GM12878 (cell line): ENCODE measurements around the gene LTBP3. TPM values are rescaled to one million over a fixed set of nuclear protein-coding genes. Genes with fewer than 3 reads are reported as not detected.

ENCODE experiments used
- ATAC-seq: fragments of 200-7000 bp; cut with Tn5 transposase; 3 replicates; pipeline ENCODE4 v1.9.1; 2020; ENCODE audit warnings: mild to moderate bottlenecking, moderate library complexity
- BruUV-seq: library from RNA; stranded (reverse); fragments of 400-500 nt; replicated peaks from 2 replicates; lab custom pipeline; 2021; lab: Mats Ljungman, UMichigan
- CTCF ChIA-PET: fragments of 300-600 bp; sonication (Branson Sonifier 250); formaldehyde crosslinking; extraction: SDS; loops from one replicate; lab custom pipeline; 2021; ENCODE audit warnings: inconsistent platforms; lab: Yijun Ruan, JAX
- POLR2A ChIA-PET: fragments of 350-600 bp; formaldehyde crosslinking; extraction: SDS; loops from one replicate; lab custom pipeline; 2021; ENCODE audit warnings: inconsistent platforms; lab: Charles Lee
- RAD21 ChIA-PET: fragments of 300-600 bp; sonication (Branson Sonifier 250); formaldehyde crosslinking; loops from one replicate; lab custom pipeline; 2023; ENCODE audit warnings: antibody characterized with exemption; ENCODE audit not compliant: unreplicated experiment; lab: Charles Lee
- SMC1A ChIA-PET: fragments of 300-600 bp; sonication (Branson Sonifier 250); formaldehyde crosslinking; loops from one replicate; lab custom pipeline; 2023; ENCODE audit not compliant: unreplicated experiment, uncharacterized antibody; lab: Charles Lee
- DNase-seq: peaks from one replicate; pipeline ENCODE4 v3.0.0-alpha.2; 2011; ENCODE audit warnings: low read depth, low spot score
- FAIRE-seq: peaks from 3 replicates; lab custom pipeline; 2011; peaks lifted over from hg19 to GRCh38; lab: Jason Lieb, UNC
- H2AFZ ChIP-seq: 2 replicates; pipeline ENCODE4 v1.6.0; 2011; ENCODE audit warnings: low read depth, low read length, control low read depth; ENCODE audit not compliant: control insufficient read depth
- H3K27ac ChIP-seq: 2 replicates; pipeline ENCODE4 v1.5.1; 2011; ENCODE audit warnings: control low read depth; ENCODE audit not compliant: control insufficient read depth, insufficient read depth
- H3K27me3 ChIP-seq, 2 experiments: replicated peaks in 1 of 2; 2 replicates each; pipeline versions ENCODE4 v1.6.0 to v1.6.1; 2011; ENCODE audit warnings: low read length in 1 of 2; ENCODE audit not compliant: control insufficient read depth in 2 of 2, insufficient read depth in 2 of 2
- H3K36me3 ChIP-seq, 2 experiments: 2 replicates each; pipeline ENCODE4 v1.5.1; 2011; ENCODE audit warnings: low read length in 1 of 2; ENCODE audit not compliant: control insufficient read depth in 2 of 2, insufficient read depth in 2 of 2
- H3K4me1 ChIP-seq: 2 replicates; pipeline ENCODE4 v1.6.1; 2011; ENCODE audit warnings: mild to moderate bottlenecking, low read length, moderate library complexity, mixed read lengths; ENCODE audit not compliant: control insufficient read depth, insufficient read depth
- H3K4me2 ChIP-seq: 2 replicates; pipeline ENCODE4 v1.6.0; 2011; ENCODE audit warnings: control low read depth; ENCODE audit not compliant: control insufficient read depth, insufficient read depth
- H3K4me3 ChIP-seq: fragments of 200-600 bp; sonication (generic); 2 replicates; pipeline ENCODE4 v1.5.1; 2016
- H3K79me2 ChIP-seq: 2 replicates; pipeline ENCODE4 v1.6.0; 2011; ENCODE audit warnings: low read length; ENCODE audit not compliant: control insufficient read depth, insufficient read depth
- H3K9ac ChIP-seq: 2 replicates; pipeline ENCODE4 v1.8.0; 2011; ENCODE audit warnings: low read length, control low read depth, mixed read lengths; ENCODE audit not compliant: control insufficient read depth, insufficient read depth
- H3K9me3 ChIP-seq: replicated peaks from 3 replicates; pipeline ENCODE4 v1.5.1; 2011; ENCODE audit warnings: mild to moderate bottlenecking, low read length; ENCODE audit not compliant: control insufficient read depth, insufficient read depth
- H4K20me1 ChIP-seq: 2 replicates; pipeline ENCODE4 v1.6.0; 2011; ENCODE audit not compliant: control insufficient read depth, insufficient read depth
- CREM ChIP-seq: IDR thresholded peaks from 2 replicates; pipeline ENCODE4 v1.6.1; 2014; ENCODE audit warnings: antibody characterized with exemption, low read depth
- HDAC6 ChIP-seq: fragments of 200-600 bp; sonication (generic); IDR thresholded peaks from one replicate; pipeline ENCODE4 v1.8.0; 2017; ENCODE audit warnings: antibody characterized with exemption; ENCODE audit not compliant: unreplicated experiment
- IKZF2 ChIP-seq, 2 experiments: fragments of 450-650 bp; IDR thresholded peaks; 2 replicates each; pipeline ENCODE4 v1.6.1; 2017; ENCODE audit warnings: mild to moderate bottlenecking in 2 of 2, moderate library complexity in 2 of 2
- NFYB ChIP-seq: IDR thresholded peaks from 2 replicates; pipeline ENCODE4 v1.6.1; 2011; ENCODE audit warnings: low read depth, mild to moderate bottlenecking, low read length, improper control_type of control experiment, moderate library complexity; ENCODE audit not compliant: insufficient read depth
- PAX5 ChIP-seq: IDR thresholded peaks from 2 replicates; pipeline ENCODE4 v1.6.1; 2011; ENCODE audit warnings: low read depth, low read length, borderline replicate concordance
- PAX8 ChIP-seq: fragments of 450-650 bp; IDR thresholded peaks from 2 replicates; pipeline ENCODE4 v1.6.1; 2017; ENCODE audit warnings: mild to moderate bottlenecking, moderate library complexity
- RFX5 ChIP-seq: IDR thresholded peaks from 2 replicates; pipeline ENCODE4 v1.6.1; 2011; ENCODE audit warnings: low read depth, low read length, improper control_type of control experiment
- SMAD5 ChIP-seq: IDR thresholded peaks from 2 replicates; pipeline ENCODE4 v1.6.1; 2016; ENCODE audit warnings: antibody characterized with exemption, low read depth
- SREBF2 ChIP-seq: IDR thresholded peaks from 2 replicates; pipeline ENCODE4 v1.6.1; 2012; ENCODE audit warnings: mild to moderate bottlenecking, low read length
- SUZ12 ChIP-seq: fragments of 200-600 bp; sonication (generic); IDR thresholded peaks from one replicate; pipeline ENCODE4 v1.6.1; 2018; ENCODE audit warnings: antibody characterized with exemption, mild to moderate bottlenecking; ENCODE audit not compliant: unreplicated experiment
- TBL1XR1 ChIP-seq: IDR thresholded peaks from 2 replicates; pipeline ENCODE4 v1.6.1; 2012; ENCODE audit warnings: low read depth, low read length, improper control_type of control experiment
- ZNF24 ChIP-seq: fragments of 450-650 bp; IDR thresholded peaks from 2 replicates; pipeline ENCODE4 v1.6.1; 2017; ENCODE audit warnings: antibody characterized with exemption, mild to moderate bottlenecking
- ZNF274 ChIP-seq: IDR thresholded peaks from one replicate; pipeline ENCODE4 v1.8.0; 2011; ENCODE audit not compliant: insufficient read length, insufficient read depth
- WGBS: methylation state at CpG from one replicate; pipeline ENCODE4 v1.1.6; 2016; ENCODE audit warnings: low lambda C conversion rate; ENCODE audit not compliant: insufficient replicate concordance, insufficient coverage; ENCODE audit errors: missing lambda C conversion rate; 5-methylcytosine and 5-hydroxymethylcytosine counted together
- in situ Hi-C: fragments of 300-500 bp; cut with MboI; formaldehyde crosslinking; loops from 9 replicates; pipeline ENCODE4 v1.14.3; 2018; ENCODE audit warnings: mixed read lengths
- intact Hi-C: fragments of 100-400 bp; cut with micrococcal nuclease; formaldehyde crosslinking; loops from one replicate; pipeline ENCODE4 v1.14.2; 2022; ENCODE audit not compliant: unreplicated experiment
- polyA plus RNA-seq, 11 experiments: library from polyadenylated mRNA; depleted of rRNA in 4 of 11; unstranded in 6 of 11; stranded (reverse) in 5 of 11; fragments of >200 nt; fragmentation: Nextera tagmentation in 4 of 11; fragmentation: Illumina TruSeq in 1 of 11; extraction: Ambion mirVana in 4 of 11; extraction: Trizol in 1 of 11; gene quantifications; 1 replicate in 1 of 11; 2 replicates in 10 of 11; pipeline versions ENCODE4 v1.2.1 to v1.2.3, GENCODE V29; 2011 to 2016; ENCODE audit warnings: inconsistent platforms in 2 of 11, missing spikeins in 2 of 11, low read depth in 1 of 11
- total RNA-seq, 4 experiments: library from RNA; depleted of rRNA in 3 of 4; stranded (reverse); fragments of >200 nt in 3 of 4; fragmentation: Illumina TruSeq in 1 of 4; extraction: Trizol in 1 of 4; gene quantifications; 2 replicates each; pipeline versions ENCODE4 v1.2.1 to v1.2.3, GENCODE V29; 2013 to 2021
- TF ChIP-seq, protein P1 (sequence below): fragments of 450-650 bp; IDR thresholded peaks from 2 replicates; pipeline ENCODE4 v1.6.1; 2014; ENCODE audit warnings: mild to moderate bottlenecking
- TF ChIP-seq, protein P2 (sequence below): fragments of 150-350 bp; IDR thresholded peaks from 2 replicates; pipeline ENCODE4 v1.6.1; 2016; ENCODE audit warnings: low read depth, low read length

Gene LTBP3
- total and polyA plus RNA-seq, 10 of the 15 experiments (the other 5 are each of a cell fraction or from before 2014, with no cell fraction given), result 2.2 to 12.2 (median 6.2) TPM; not detected in 2

DNA sequence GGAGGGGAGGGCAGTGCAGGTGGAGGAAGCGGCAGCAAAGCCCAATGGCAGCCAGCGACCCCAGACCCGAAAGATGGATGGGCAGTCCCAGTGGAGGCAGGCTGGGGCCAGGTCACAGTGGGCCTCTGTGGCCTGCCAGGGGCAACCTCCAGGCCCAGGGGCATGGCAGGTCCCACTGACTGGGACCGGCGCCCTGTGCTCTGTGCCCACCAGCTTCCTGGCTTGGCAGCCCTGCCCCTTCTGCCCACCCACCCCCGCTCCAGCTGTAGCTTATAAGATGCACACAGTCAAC is 41.7 kb upstream of the LTBP3 start:
- no peak overlapping the region for H3K27ac ChIP-seq
- POLR2A ChIA-PET, result no interaction called here
- no peak overlapping the region for H2AFZ ChIP-seq
- no peak overlapping the region for H3K9ac ChIP-seq
- 100% methylated on average over 6 of the region's 6 CpGs for WGBS
- no peaks in the 10 kb centered on the region for H3K4me1 ChIP-seq
- no peaks in the 10 kb centered on the region for H4K20me1 ChIP-seq
- no TSS peak for BruUV-seq
- intact Hi-C loops (no loop called here), in situ Hi-C loops (no loop called here)
- CTCF ChIA-PET, result no interaction called here
- ATAC-seq (no peak), DNase-seq (no peak), FAIRE-seq (no peak)
- RAD21 ChIA-PET, result interaction anchor here (1.0 kb wide), 1 partner anchor 15 kb away, joined by 3 read pairs; the partner anchor contains the start of gene PCNX3
- H3K4me2 ChIP-seq, result no peak overlapping the region
- SMC1A ChIA-PET, result no interaction called here
- no peak overlapping the region for H3K4me3 ChIP-seq
- no peaks in the 10 kb centered on the region for H3K9me3 ChIP-seq
- H3K27me3 ChIP-seq, result no peaks in the 10 kb centered on the region
- peaks cover under 1 to 8% of the 10 kb centered on the region in 2 experiments; a peak in 3 of 4 replicates for H3K36me3 ChIP-seq
- TF ChIP-seq RFX5 (no peak), PAX8 (no peak), HDAC6 (no peak), PAX5 (no peak), ZNF274 (no peak), SUZ12 (no peak), IKZF2 (IDR thresholded peaks at IDR 0.05) (no peak), TBL1XR1 (no peak), ZNF24 (no peak), SREBF2 (no peak), SMAD5 (no peak), NFYB (no peak), CREM (no peak)
- TF ChIP-seq, protein P1, sequence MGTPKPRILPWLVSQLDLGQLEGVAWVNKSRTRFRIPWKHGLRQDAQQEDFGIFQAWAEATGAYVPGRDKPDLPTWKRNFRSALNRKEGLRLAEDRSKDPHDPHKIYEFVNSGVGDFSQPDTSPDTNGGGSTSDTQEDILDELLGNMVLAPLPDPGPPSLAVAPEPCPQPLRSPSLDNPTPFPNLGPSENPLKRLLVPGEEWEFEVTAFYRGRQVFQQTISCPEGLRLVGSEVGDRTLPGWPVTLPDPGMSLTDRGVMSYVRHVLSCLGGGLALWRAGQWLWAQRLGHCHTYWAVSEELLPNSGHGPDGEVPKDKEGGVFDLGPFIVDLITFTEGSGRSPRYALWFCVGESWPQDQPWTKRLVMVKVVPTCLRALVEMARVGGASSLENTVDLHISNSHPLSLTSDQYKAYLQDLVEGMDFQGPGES, result no peak
- TF ChIP-seq, protein P2, sequence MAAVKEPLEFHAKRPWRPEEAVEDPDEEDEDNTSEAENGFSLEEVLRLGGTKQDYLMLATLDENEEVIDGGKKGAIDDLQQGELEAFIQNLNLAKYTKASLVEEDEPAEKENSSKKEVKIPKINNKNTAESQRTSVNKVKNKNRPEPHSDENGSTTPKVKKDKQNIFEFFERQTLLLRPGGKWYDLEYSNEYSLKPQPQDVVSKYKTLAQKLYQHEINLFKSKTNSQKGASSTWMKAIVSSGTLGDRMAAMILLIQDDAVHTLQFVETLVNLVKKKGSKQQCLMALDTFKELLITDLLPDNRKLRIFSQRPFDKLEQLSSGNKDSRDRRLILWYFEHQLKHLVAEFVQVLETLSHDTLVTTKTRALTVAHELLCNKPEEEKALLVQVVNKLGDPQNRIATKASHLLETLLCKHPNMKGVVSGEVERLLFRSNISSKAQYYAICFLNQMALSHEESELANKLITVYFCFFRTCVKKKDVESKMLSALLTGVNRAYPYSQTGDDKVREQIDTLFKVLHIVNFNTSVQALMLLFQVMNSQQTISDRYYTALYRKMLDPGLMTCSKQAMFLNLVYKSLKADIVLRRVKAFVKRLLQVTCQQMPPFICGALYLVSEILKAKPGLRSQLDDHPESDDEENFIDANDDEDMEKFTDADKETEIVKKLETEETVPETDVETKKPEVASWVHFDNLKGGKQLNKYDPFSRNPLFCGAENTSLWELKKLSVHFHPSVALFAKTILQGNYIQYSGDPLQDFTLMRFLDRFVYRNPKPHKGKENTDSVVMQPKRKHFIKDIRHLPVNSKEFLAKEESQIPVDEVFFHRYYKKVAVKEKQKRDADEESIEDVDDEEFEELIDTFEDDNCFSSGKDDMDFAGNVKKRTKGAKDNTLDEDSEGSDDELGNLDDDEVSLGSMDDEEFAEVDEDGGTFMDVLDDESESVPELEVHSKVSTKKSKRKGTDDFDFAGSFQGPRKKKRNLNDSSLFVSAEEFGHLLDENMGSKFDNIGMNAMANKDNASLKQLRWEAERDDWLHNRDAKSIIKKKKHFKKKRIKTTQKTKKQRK, result no peak
- no peaks in the 10 kb centered on the region for H3K79me2 ChIP-seq
